Measurements from ENCODE around the gene SIAH1. TPM values are rescaled to one million over a fixed set of nuclear protein-coding genes. Genes with fewer than 3 reads are reported as not detected.
A peak's percentile ranks its signal among the peaks of the same experiment; 100 is the strongest.

The SIAH1 gene
- total RNA-seq (10 to 100 TPM in 3 of 6 donors, 1 to 10 TPM in 3; 7.2 to 13.2 (median 9.8) TPM), polyA plus RNA-seq (10 to 100 TPM in 1 of 2 donors, 1 to 10 TPM in 1; 6.0 to 10.7 TPM)

GRCh38 chr16:48385253-48386150 lies at the start of gene SIAH1:
TSS of gene SIAH1 (minus strand) at chr16:48385413. CDS start at chr16:48362428, 22,985 bp downstream.
- peaks cover 21 to 23% (median 22%) of the 10 kb centered on the region in 3 donors for H3K4me1 ChIP-seq
- DNase-seq: peak; percentile 71 to 96 (median 88)
- H3K36me3 ChIP-seq: no peaks in the 10 kb centered on the region
- H3K4me3 ChIP-seq: peak within 1 kb of the TSS; percentile 90 to 95 (median 94)
- WGBS, 2 donors: 0 to 1% methylated on average over 66 to 105 of the region's 105 CpGs
- intact Hi-C loops (cut with DNase I): no loop called here
- no peak for FAIRE-seq
- H3K27me3 ChIP-seq: no peaks in the 10 kb centered on the region
- ATAC-seq: peak; percentile 85 to 92 (median 90)
- H3K9me3 ChIP-seq: no peaks in the 10 kb centered on the region
- peak within 1 kb of the TSS; percentile 82 to 98 (median 96) for H3K27ac ChIP-seq
- no peak for TF ChIP-seq CTCF (IDR thresholded peaks at IDR 0.05)

- Histone ChIP-seq H3K27ac (peak overlapping the region in 1 of 4 donors; percentile 36), H3K4me1 (no peaks in the 10 kb centered on the region), H3K4me3 (no peak overlapping the region), H3K9me3 (no peaks in the 10 kb centered on the region), H3K27me3 (no peaks in the 10 kb centered on the region), H3K36me3 (no peaks in the 10 kb centered on the region)
- FAIRE-seq (no peak), DNase-seq (no peak), ATAC-seq (peak in 2 of 4 donors; percentile 75 to 76)
- no peak for TF ChIP-seq CTCF (IDR thresholded peaks at IDR 0.05)
- 33 to 44% methylated on average over 4 of the region's 4 CpGs for WGBS, 2 donors
- intact Hi-C loops (cut with DNase I): no loop called here
Observed at GRCh38 chr16:48434653-48435317, 49.6 kb upstream of the SIAH1 start.

GRCh38 chr16:48433850-48434530 lies 48.8 kb upstream of the SIAH1 start:
- FAIRE-seq (no peak), ATAC-seq (peak in 2 of 4 donors; percentile 33 to 67), DNase-seq (no peak)
- no peaks in the 10 kb centered on the region for H3K9me3 ChIP-seq
- no peaks in the 10 kb centered on the region for H3K4me1 ChIP-seq
- no peaks in the 10 kb centered on the region for H3K36me3 ChIP-seq
- intact Hi-C loops (cut with DNase I): no loop called here
- no peak overlapping the region for H3K4me3 ChIP-seq
- TF ChIP-seq CTCF (IDR thresholded peaks at IDR 0.05): no peak
- WGBS, 2 donors: 81 to 88% methylated on average over 5 of the region's 5 CpGs
- H3K27me3 ChIP-seq: no peaks in the 10 kb centered on the region
- H3K27ac ChIP-seq: peak overlapping the region in 1 of 4 donors; percentile 36

- no peaks in the 10 kb centered on the region for H3K4me1 ChIP-seq
- H3K36me3 ChIP-seq: no peaks in the 10 kb centered on the region
- ATAC-seq (no peak), DNase-seq (no peak), FAIRE-seq (no peak)
- intact Hi-C loops (cut with DNase I): no loop called here
- no peaks in the 10 kb centered on the region for H3K27me3 ChIP-seq
- 76 to 84% methylated on average over 18 of the region's 18 CpGs for WGBS, 2 donors
- H3K9me3 ChIP-seq: no peaks in the 10 kb centered on the region
- no peak overlapping the region for H3K4me3 ChIP-seq
- no peak for TF ChIP-seq CTCF (IDR thresholded peaks at IDR 0.05)
- no peak overlapping the region for H3K27ac ChIP-seq
Observed at GRCh38 chr16:48433116-48433849, 48.1 kb upstream of the SIAH1 start.

Measured in pancreas (tissue), 10 donors.